ENCODE measurements around the gene PIK3R1. TPM values are rescaled to one million over a fixed set of nuclear protein-coding genes. Genes with fewer than 3 reads are reported as not detected.

The PIK3R1 gene
- total RNA-seq, 2 donors from 2014 or later: 32.4 to 58.7 TPM

- no peak overlapping the region for H3K27ac ChIP-seq
- no peaks in the 10 kb centered on the region for H3K27me3 ChIP-seq
- H3K4me1 ChIP-seq: peaks cover 41% of the 10 kb centered on the region
- WGBS, 2 donors: 67 to 89% methylated on average over 3 of the region's 3 CpGs
- TF ChIP-seq POLR2A (IDR thresholded peaks at IDR 0.05) (no peak), CTCF (IDR thresholded peaks at IDR 0.05) (no peak)
- intact Hi-C loops (cut with DNase I): no loop called here
- no peak for DNase-seq
- no peak for ATAC-seq
- H3K9me3 ChIP-seq: no peaks in the 10 kb centered on the region
- no peaks in the 10 kb centered on the region for H3K36me3 ChIP-seq (replicated peaks in 1 of 2; ENCODE audit: insufficient read depth in 1 of 2, low read depth in 2 of 2)
- H3K4me3 ChIP-seq: no peak overlapping the region
These were observed 89.0 kb downstream of the PIK3R1 start for GRCh38 chr5:68304421-68305052.

- TF ChIP-seq POLR2A (IDR thresholded peaks at IDR 0.05): no peak
- TF ChIP-seq CTCF (IDR thresholded peaks at IDR 0.05): no peak
- H3K27ac ChIP-seq: peak overlapping the region in 1 of 4 donors; percentile 12
- DNase-seq: peak; percentile 57 to 85 (median 75)
These were observed 89.8 kb downstream of the PIK3R1 start for GRCh38 chr5:68305223-68305870.

GRCh38 chr5:68306361-68307014 lies 90.9 kb downstream of the PIK3R1 start:
- no peaks in the 10 kb centered on the region for H3K27me3 ChIP-seq
- H3K9me3 ChIP-seq: no peaks in the 10 kb centered on the region
- peak in 3 of 4 donors; percentile 14 to 23 (median 16) for DNase-seq
- no peak for ATAC-seq
- no peak overlapping the region for H3K27ac ChIP-seq
- no peak overlapping the region for H3K4me3 ChIP-seq
- peaks cover 41% of the 10 kb centered on the region for H3K4me1 ChIP-seq
- TF ChIP-seq CTCF (IDR thresholded peaks at IDR 0.05): no peak
- no peak for TF ChIP-seq POLR2A (IDR thresholded peaks at IDR 0.05)
- intact Hi-C loops (cut with DNase I): no loop called here
- WGBS, 2 donors: 17 to 19% methylated on average over 7 of the region's 7 CpGs
- H3K36me3 ChIP-seq (replicated peaks in 1 of 2; ENCODE audit: insufficient read depth in 1 of 2, low read depth in 2 of 2): no peaks in the 10 kb centered on the region

More at GRCh38 chr5:68305223-68305870, 89.8 kb downstream of the PIK3R1 start:
- Histone ChIP-seq H3K4me1 (peaks cover 41% of the 10 kb centered on the region), H3K27me3 (no peaks in the 10 kb centered on the region), H3K4me3 (no peak overlapping the region), H3K36me3 (replicated peaks in 1 of 2; ENCODE audit: insufficient read depth in 1 of 2, low read depth in 2 of 2) (no peaks in the 10 kb centered on the region), H3K9me3 (no peaks in the 10 kb centered on the region)
- WGBS, 2 donors: 11 to 25% methylated on average over 1 of the region's 1 CpG
- ATAC-seq: peak; percentile 84
- intact Hi-C loops (cut with DNase I): no loop called here

- ATAC-seq (no peak), DNase-seq (no peak)
- H3K36me3 ChIP-seq (replicated peaks in 1 of 2; ENCODE audit: insufficient read depth in 1 of 2, low read depth in 2 of 2): no peaks in the 10 kb centered on the region
- 48 to 71% methylated on average over 2 of the region's 2 CpGs for WGBS, 2 donors
- intact Hi-C loops (cut with DNase I): no loop called here
- no peaks in the 10 kb centered on the region for H3K27me3 ChIP-seq
- no peaks in the 10 kb centered on the region for H3K4me1 ChIP-seq
- H3K9me3 ChIP-seq: no peaks in the 10 kb centered on the region
- TF ChIP-seq POLR2A (IDR thresholded peaks at IDR 0.05): no peak
- no peak for TF ChIP-seq CTCF (IDR thresholded peaks at IDR 0.05)
- no peak overlapping the region for H3K4me3 ChIP-seq
- H3K27ac ChIP-seq: no peak overlapping the region
These were observed 97.8 kb downstream of the PIK3R1 start for GRCh38 chr5:68313336-68313735.

All from body of pancreas (tissue), 4 donors.